Stimulated activated CD8-positive, alpha-beta memory T cell treated with anti-CD3 and anti-CD28 coated beads, Interleukin-15, amount 100 ng/mL, for 4 hours (primary cell): ENCODE measurements around the gene NHS.

Experiments used
- DNase-seq, 2 donors: peaks; one replicate each; pipeline ENCODE4 v3.0.0-alpha.2; 2020; ENCODE audit warnings: low read depth in 2 of 2

NHS gene

GRCh38 chrX:17779434-17779833 is 404.4 kb downstream of the NHS start:
- DNase-seq: no peak
